ENCODE data around the gene R3HDM2.
"Not testable (repeated sequence)": the region's sequence is repeated elsewhere in the genome, so short reads cannot be mapped to it uniquely, and the experiment has no call there.

The R3HDM2 gene

DNA sequence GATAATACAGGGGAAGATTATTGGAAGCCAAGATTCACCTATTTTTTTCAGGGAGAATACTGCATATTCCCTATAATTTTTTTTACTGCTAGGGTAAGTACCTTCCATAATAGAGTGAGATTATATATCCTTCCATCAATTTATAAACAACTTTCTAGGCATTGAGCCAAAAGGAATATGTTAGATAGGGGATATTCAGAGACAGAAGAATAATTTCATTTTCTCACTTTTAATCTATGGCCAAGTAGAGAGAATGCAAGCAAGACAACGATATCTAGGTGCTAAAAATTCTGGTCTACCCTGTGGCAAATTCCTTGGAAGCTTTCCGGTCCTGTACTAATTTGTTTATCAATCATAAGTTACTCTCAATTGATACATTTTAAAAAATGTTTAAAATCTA, 110.2 kb downstream of the R3HDM2 start:
- no peak for DNase-seq

- DNase-seq, result no peak
Observed at GRCh38 chr12:57319678-57320469, 111.0 kb downstream of the R3HDM2 start.

DNA sequence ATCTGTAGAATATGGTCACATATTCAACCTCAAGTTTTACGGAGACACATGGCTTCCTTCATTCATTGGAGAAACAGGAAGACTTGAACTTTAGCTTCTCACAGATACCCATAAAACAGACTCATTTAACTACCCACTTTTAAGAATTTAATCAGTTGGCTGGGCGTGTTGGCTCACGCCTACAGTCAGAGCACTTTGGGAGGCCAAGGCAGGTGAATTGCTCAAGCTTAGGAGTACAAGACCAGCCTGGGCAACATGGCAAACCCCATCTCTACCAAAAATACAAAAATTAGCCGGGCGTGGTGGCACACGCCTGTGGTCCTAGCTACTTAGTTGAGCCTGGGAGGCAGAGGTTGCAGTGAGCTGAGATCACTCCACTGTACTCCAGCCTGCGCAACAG, 115.2 kb downstream of the R3HDM2 start:
- no peak for DNase-seq

GRCh38 chr12:57312287-57312686, 118.6 kb downstream of the R3HDM2 start:
- DNase-seq, result not testable (repeated sequence)

DNA sequence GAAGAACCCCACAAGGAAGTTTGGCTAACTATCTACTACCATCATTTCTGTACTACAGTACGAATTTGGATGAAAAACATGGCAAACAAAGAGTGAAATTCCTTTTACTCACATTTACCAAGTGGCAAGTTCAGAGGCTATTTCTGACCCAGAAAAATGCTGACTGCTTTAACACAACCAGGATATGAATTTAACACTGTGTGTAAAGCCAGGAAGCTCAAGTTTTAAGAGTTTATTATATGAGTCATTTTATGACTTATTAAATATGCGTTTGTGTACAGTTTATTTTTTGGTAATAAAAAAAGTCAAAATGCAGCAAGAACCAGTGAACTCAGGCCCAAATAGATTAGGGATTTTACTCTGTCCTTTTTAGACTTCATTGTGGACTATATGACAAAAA, 121.4 kb downstream of the R3HDM2 start:
- DNase-seq, result peak; percentile 10

DNA sequence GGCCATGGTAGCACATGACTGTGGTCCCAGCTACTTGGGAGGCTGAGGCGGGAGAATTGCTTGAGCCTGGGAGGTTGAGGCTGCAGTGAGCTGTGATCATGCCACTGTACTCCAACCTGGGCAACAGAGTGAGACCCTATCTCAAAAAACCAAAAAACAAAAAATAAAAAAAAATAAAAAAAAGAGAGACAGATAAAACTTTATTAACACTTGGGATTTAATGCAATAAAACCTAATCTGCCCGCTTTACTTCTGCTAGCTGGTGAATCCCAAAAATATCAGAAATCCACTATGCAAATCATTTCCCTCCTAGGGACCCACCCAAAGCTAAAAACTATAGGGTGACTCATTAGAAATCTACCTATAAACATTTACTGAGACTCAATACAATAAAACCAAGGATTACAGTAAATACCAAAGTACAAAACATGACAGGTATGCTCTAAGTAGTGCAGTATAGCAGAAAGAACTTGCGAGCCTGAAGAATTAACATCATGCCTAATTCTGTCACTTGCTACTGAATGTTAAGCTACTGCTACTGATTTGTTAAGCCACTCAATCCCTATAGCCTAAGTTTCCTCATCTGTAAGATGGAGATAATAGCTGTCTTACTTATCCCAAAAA, 129.8 kb downstream of the R3HDM2 start:
- no peak for DNase-seq

- no peak for DNase-seq
Observed at GRCh38 chr12:57299514-57300016, 131.3 kb downstream of the R3HDM2 start.

- DNase-seq, result no peak
Observed at GRCh38 chr12:57296291-57296690, 134.6 kb downstream of the R3HDM2 start.

DNA sequence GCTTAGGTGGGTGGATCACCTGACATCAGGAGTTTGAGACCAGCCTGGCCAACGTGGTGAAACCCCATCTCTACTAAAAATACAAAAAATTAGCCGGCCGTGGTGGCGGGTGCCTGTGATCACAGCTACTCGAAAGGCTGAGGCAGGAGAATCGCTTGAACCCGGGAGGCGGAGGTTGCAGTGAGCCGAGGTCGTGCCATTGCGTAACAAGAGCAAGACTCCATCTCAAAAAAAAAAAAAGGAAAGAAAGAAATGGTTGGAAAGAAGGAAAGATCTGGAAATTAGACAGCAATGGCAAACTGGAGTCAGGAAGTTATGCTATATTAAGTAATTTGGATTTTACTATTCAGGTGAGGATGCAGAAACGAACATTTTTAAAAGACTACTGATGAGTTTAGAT, 148.8 kb downstream of the R3HDM2 start:
- not testable (repeated sequence) for DNase-seq

GRCh38 chr12:57280211-57281062, 150.4 kb downstream of the R3HDM2 start:
- peak; percentile 88 for DNase-seq

GRCh38 chr12:57278465-57279381, 152.1 kb downstream of the R3HDM2 start:
- DNase-seq, result no peak

DNA sequence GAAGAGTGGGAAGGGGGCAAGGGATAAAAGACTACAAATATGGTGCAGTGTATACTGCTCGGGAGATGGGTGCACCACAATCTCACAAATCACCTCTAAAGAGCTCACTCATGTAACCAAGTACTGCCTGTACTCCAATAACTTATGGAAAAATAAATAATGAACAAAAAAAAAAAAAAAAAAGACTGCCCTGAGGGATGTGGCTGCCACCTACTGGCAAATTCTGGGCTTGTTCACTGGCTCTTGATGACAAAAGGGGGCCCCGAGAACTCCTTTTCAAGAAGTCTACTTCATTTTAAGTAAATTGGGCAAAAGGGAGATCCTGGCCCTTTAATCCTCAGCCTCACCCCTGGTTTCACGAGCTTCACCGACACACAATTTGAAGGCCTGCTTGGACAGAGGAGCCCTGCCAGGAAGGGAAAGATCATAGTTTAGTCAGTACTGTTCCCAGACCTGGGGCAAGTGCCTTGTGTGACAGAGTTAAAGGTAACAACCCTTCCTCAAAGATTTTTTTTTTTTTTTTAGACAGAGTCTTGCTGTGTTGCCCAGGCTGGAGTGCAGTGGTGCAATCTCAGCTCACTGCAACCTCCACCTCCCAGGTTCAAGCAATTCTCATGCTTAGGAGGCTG, 153.8 kb downstream of the R3HDM2 start:
- peak; percentile 9 for DNase-seq

DNA sequence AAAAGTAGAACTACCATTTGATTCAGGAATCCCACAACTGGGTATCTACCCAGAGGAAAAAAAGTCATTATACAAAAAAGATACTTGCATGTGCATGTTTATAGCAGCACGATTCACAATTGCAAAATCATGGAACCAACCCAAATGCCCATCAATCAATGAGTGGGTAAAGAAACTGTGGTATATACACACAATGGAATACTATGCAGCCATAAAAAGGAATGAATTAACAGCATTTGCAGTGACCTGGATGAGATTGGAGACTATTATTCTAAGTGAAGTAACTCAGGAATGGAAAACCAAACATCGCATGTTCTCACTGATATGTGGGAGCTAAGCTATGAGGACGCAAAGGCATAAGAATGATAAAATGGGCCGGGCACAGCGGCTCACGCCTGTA, 154.6 kb downstream of the R3HDM2 start:
- DNase-seq, result not testable (repeated sequence)

DNA sequence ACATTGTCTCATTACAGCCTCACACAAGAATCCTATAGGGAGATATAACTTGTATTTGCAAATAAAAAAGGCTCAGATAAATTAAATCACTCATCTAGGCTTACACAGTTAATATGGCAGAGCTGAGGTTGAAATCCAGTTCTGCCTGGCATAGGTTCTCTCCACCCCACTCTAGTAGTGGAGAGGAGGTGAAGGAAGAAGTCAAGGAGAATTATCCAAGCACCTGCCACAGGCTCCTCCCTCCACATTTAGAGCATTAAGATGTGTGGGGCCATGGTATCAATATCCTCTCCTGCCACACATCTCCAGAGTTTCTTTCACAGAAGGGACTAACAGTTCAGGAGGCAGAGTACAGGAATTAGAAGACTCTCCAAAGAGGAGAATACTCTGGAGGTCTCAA, 157.3 kb downstream of the R3HDM2 start:
- no peak for DNase-seq

GRCh38 chr12:57272337-57273151, 158.3 kb downstream of the R3HDM2 start:
- no peak for DNase-seq

GRCh38 chr12:57270966-57271470, 159.8 kb downstream of the R3HDM2 start:
- no peak for DNase-seq

DNA sequence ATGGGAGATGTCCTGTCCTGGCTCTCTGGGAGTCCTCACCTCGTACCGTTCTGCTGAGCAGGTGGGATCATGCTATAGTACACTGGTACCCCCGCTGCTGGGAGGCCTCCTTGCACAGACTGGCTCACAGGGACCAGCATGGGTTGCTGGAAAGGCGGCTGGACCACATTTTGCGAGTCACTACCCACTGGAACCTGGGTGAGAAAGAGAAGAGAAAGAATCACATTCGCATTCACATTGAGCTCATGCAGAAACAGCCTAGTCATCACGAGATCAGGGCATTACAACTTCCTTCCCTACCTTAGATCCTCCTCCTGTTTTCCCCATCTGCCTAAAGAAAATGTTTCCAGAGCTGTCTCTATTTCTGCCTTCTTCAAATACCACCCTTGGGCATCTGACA, 162.6 kb downstream of the R3HDM2 start:
- peak; percentile 24 for DNase-seq

DNA sequence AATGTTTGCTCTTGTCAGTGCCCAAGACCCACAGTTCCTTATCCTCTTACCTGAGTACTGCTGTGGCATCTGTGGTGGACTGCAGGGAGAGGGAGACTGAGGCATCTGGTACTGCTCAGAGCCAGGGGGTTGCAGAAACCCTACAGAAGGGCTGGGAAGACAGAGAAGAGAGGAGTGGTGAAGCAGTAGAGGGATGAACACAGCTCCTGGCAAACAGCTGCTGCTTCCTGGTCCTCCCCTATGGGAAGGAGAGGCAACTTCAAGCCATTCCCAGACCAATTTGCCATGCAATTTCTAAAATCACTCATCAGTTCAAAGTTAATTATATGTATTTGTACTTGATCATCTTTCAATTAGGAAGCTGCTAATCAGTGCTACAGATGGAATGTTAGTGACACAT, 164.2 kb downstream of the R3HDM2 start:
- DNase-seq, result no peak

DNA sequence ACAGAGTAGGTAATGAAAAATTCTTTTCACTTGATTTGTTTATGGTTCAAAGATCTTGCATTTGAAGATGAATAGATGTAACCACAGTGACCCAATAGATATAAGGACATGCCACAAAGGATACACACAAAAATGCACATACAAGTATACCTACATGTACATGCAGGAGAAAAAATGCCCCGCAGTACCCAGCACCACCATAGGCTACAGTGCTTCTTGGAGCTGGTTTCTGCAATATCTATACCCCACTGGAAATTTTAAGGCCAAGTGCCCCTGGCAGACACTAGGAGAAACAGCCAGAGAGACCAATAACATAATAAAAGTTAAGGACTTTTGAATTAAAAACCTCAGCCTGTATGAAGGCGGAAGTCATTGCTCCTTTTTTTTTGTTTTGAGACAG, 167.7 kb downstream of the R3HDM2 start:
- no peak for DNase-seq

DNA sequence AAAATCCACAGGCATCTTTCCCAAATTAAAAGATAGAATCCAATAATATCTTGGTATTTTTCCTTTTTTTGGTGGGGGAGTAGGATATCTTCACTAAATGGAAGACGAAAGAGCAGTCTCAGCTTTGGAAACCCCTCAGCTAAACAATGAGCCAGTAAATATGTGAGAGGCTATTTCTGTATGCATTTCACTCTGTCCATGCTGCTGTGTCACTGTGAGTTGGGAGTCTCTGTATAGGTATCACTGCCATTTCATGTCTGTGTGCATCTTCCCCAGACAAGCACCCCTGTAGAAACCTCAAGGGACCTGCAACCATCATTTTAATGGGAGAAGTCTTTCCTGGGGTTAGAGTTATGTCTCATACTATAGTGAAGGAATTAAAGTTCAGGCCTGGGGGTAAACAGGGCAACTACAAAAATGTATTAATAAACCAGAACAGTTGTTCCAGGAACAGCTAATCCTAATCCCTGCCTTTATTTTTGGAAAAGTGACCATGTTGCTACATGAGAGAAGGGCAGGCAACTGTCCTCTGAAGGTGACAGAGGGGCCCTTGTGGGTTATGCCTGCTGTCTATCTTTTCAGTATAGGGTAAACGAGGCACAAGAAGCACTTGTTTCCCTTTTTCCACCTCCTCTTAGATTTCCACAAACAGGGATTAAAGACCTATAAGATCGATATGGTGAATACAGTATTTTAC, 168.6 kb downstream of the R3HDM2 start:
- DNase-seq, result no peak
